Mammary epithelial cell (primary cell): ENCODE data around the gene UBLCP1.

ENCODE experiments used
- CTCF ChIP-seq, 2 donors: IDR thresholded peaks in 1 of 2; conservative IDR thresholded peaks in 1 of 2; 2 replicates each; pipeline ENCODE4 v1.5.1; 2011 to 2012; ENCODE audit warnings: inconsistent platforms in 2 of 2, low read length in 2 of 2, mild to moderate bottlenecking in 2 of 2, control low read depth in 1 of 2, low read depth in 1 of 2; ENCODE audit not compliant: insufficient read depth in 1 of 2; ENCODE audit errors: extremely low read depth in 1 of 2
- EZH2 ChIP-seq: IDR thresholded peaks from 2 replicates; pipeline ENCODE4 v1.6.1; 2012; ENCODE audit warnings: low read length, inconsistent platforms, borderline replicate concordance

- TF ChIP-seq CTCF (conservative IDR thresholded peaks at IDR 0.05 in 1 of 2, IDR thresholded peaks at IDR 0.05 in 1 of 2; ENCODE audit: extremely low read depth in 1 of 2, insufficient read depth in 1 of 2, low read depth in 1 of 2, low read length in 2 of 2) (no peak), EZH2 (no peak)
Measured at GRCh38 chr5:159303286-159303685, 40.2 kb downstream of the UBLCP1 start.
